ENCODE results near the gene TRABD.

TRABD gene

DNA sequence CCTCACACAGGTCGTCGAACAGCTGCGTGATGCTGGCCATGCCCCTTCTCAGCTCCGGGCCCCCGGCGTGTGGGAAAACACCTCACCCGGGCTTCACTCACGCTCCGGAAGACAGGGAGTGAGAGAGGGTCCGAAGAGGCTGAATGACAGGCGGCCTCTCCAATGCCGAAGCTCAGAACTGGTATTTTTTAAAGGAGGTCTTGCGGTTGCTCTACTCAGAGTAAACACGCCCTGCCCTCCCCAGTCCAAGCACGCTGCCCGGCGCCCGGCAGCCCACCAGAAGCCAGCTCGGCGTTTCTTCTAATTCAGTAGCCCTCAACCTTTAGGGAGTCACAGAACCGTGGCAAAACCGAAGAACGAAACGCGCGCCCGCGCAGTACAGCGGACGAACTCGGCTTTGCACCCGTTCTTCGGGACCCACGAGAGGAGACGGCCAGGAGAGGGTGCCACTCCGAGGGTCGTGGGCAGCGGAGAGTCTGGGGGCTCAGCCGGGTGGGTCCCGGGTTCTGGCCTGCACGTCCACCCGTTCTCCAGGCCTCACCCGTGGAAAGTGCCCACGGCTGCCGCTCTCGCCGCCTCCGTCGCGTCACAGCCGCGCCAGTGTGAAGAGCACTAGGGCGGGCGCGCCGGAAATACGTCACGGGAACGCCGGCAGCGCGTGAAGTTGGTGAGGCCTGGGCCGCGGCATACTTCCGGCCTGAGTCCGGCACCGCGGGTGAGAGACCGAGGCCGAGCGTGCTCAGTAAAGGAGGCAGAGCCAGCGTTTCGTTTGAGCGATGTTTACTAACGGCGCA lies 58.9 kb downstream of the TRABD start, which contains the start of gene TUBGCP6:
Gene TUBGCP6, minus strand, starts transcription at position 604 of the 794 bp plus-strand sequence. Its CDS starts 564 bp downstream, at position 40.
- DNase-seq (ENCODE audit: low read depth), result peak; percentile 86

DNA sequence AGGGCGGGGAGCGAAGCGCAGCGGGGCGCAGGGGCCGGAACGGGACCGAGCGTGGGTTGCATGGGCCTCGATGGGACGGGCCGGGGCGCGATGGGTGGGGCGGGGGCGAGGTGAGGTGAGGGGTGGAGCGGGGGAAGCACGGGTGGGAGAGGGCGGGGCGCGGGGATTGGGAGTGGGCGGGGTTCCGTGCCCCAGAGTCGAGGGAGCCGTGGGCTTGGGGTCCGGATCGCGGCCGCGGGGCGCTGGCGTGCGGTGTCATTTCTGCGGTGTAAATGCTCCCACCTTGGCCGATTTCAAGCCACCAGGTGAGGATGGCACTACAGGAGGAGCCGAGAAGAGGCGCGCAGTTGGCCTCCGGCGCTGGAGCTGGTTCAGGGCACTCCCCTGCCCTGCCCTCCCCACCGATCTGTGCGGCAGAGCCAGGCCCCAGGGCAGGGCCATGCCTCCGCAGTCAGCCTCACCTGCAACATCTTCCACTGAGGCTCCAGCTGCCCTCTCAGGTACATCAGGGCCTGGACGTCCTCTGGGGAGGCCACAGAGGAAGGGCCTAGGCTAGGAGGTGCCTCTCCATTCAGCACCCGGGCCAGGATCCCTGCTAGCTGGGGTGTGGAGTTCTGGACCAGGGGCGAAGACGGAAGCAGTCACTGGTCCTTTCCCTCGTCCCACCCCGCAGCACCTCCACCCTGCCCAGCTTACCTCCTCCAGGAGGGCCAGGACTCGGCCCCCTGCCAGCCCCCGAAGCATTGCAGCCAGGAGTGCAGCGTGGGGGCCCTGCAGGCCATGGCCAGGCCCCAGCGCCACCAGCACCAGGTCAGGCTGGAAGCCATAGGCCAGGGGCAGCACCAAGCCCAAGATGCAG lies 59.7 kb downstream of the TRABD start:
- no peak for DNase-seq (ENCODE audit: low read depth)

DNA sequence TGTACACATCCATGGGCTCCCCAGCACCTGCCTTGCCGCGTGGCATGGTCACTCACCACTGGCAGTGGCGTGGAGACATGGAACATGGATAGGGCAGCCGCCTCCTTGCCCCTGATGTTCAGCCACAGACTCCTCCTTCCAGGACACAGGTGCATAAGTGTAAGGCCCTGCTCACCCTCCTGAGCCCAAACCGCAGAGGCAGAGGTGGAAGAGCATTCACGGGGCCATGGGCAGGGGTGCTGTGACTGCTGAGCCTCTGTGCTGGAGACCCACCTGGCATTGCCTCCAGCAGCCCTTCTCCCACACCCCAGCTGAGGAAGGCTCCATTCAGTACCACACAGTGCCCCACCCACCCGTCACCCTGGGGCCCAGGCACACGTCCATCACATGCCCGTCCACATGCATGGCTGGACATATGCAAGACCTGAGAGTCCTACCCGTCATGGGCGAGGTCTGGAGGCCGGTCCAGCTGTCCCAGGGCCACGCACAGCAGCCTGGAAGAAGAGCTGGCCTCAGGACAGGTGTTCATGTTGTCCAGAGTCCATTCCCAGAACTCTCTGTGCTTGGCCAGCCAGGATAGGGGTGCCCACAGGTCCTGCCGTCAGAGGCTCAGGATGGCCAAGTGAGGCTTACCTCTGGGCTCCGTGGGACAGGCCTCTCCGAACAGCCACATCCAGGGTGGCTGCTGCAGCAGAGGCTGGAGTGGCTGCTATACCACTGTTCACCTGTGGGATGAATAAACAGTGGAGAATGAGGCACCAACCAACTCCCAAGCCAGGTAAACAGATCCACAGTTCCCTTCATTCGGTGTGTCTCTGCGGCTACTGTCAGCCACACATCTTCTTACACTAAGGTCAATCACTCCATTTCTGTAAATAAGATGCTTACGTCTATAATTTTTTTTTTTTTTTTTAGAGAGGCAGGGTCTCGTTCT lies 60.8 kb downstream of the TRABD start:
- DNase-seq (ENCODE audit: low read depth), result no peak

DNA sequence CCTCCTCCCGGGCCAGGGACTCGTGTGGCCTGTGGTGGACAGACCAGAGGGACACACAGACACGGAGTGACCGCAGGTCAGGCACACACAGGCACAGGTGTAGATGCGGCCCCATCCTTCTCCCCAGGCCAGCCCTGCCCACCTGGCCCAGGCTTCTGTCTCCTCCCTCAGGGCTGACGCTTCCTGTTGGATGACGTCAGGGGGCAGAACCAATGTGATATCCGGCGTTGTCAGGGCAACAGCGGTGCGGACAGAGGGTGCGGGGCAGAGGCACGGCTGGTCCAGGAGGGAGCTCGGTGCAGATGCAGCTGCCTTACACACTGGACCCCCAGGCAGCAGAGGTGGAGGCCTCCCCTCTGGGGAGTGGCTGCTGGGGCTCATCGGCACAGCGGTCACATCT lies 62.0 kb downstream of the TRABD start:
- no peak for DNase-seq (ENCODE audit: low read depth)

DNA sequence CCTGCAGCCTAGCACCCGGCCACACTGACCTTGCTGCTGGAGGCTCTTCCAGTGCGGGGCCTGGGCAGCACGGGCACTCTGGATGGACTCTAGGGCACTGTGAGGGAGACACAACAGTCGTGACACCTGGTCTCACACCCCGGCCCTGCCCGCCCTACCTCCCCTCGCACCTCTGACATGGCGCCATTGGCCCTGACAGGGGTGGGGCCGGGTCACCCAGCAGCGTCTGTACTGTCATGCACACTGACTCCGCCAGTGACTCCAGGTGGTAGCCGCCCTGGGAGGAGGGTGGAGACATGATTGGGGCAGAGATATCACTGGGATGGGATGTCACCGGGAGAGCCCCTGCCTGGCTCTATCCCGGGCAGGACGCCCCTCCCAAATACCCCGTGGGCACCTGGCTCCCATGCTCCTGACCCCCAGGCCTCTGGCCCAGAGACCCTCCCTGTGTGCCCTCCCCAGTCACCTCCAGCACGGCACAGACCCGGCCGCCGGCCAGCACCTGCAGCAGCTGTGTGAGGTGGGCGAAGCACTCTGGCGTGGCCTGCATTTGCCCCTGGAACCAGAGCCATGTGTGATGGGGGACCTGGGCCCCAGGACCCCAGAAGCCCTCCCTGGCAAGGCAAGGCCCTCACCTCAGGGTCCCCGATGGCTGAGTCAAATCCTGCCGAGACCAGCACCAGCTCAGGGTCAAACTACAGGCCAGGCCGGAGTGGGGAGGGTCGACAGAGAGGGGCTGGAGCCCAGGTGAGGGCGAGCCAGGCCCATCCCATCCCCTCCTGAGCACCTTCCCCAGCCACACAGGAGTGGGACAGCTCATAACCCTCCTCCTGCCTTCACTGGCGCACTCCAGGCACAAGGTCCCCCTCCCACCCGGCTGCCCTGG lies 62.7 kb downstream of the TRABD start:
- DNase-seq (ENCODE audit: low read depth), result no peak
